ENCODE results near the gene CCDC141. TPM values are rescaled to one million over a fixed set of nuclear protein-coding genes. Genes with fewer than 3 reads are reported as not detected.

Gene CCDC141
- total RNA-seq, 1 experiment from 2014 or later, result 11.5 TPM

DNA sequence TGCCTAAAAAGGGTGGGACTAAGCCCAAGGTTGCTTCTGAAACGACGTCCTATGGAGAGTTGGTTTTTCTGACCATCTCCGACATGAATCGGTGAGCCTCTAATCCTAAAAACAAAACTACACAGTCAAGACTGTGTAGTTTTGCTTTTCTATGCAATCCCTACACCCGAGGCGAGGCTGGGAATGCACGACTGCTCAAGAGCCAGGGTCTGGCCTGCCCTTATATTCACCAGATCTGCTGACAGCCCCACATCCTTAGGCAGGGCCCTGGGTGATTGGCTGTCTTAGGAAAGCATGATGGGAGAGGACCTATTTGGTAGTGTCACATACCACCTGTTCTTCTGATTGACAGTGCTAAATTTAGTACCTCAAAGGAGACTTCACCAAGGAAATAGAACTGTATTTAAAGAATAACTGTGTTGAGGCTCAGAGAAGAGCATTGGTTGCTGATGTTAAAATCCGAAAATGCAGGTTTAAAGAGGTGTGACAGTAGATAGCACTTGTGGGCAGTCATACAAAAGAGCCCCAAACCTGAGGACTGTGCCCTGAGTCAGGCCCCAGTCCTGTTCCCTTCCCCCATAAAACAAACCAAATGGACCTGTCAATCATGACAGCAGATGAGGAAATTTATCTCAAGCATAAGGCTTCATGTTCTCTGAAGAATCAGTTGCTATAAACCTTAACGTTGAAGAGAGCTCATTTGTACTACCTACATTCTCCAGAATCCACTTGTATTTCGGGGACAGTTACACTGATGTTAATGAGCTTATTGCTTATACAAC lies 242.5 kb downstream of the CCDC141 start, which contains the start of gene TTN:
TSS of gene TTN (minus strand) at position 197 of the 782 bp plus-strand sequence. CDS start 2,781 bp downstream, outside the sequence.
- no peaks in the 10 kb centered on the region for H3K36me3 ChIP-seq (ENCODE audit: control insufficient read depth, insufficient read depth, low read length)
- H3K4me3 ChIP-seq (ENCODE audit: low read depth, low read length), result no peak within 1 kb of the TSS
- no peak for DNase-seq
- intact Hi-C loops (cut with micrococcal nuclease; ENCODE audit: unreplicated experiment), result no loop called here
- H3K4me3 Mint-ChIP-seq (ENCODE audit: unreplicated experiment), result no peak within 1 kb of the TSS
- no peaks in the 10 kb centered on the region for H3K27me3 ChIP-seq (replicated peaks; ENCODE audit: control insufficient read depth, insufficient read depth, low read length)
- H3K27ac Mint-ChIP-seq (ENCODE audit: unreplicated experiment), result no peak within 1 kb of the TSS
- H3K9me3 ChIP-seq, result no peaks in the 10 kb centered on the region
- POLR2A ChIA-PET, result no interaction called here
- no peaks in the 10 kb centered on the region for H3K27me3 Mint-ChIP-seq (ENCODE audit: insufficient read depth, unreplicated experiment)
- no peaks in the 10 kb centered on the region for H3K36me3 Mint-ChIP-seq (ENCODE audit: insufficient read depth, unreplicated experiment)
- no peaks in the 10 kb centered on the region for H3K4me1 ChIP-seq
- no peaks in the 10 kb centered on the region for H3K9me3 Mint-ChIP-seq (ENCODE audit: unreplicated experiment)
- TF ChIP-seq CTCF (IDR thresholded peaks at IDR 0.05; ENCODE audit: insufficient read depth in 1 of 2, low read depth in 1 of 2, low read length in 1 of 2, severe bottlenecking in 1 of 2, unreplicated experiment in 1 of 2), result no peak
- H3K4me1 Mint-ChIP-seq (ENCODE audit: low read depth, unreplicated experiment), result no peaks in the 10 kb centered on the region
- CTCF ChIA-PET, result no interaction called here
- BruUV-seq (replicated peaks), result no TSS peak

DNA sequence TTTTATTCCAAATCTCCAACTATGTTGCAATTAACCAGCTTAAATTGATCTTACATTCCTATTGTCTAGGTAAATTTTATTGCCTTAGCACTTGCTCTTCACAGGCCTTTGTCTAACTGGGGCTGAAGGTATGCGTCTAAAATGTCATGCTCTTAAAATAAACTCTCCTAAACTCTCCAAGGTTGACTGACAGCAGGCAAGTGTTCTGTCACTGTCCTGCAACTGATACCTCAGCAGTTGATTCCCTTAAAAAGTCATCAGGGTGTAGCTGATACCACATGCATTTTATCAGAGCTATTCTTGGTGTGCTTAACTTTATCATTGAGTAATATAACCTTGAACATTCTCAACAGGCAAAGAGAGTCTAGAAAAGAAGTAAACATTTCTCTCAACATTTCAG lies 243.4 kb downstream of the CCDC141 start:
- intact Hi-C loops (cut with micrococcal nuclease; ENCODE audit: unreplicated experiment), result no loop called here
- Mint-ChIP-seq H3K9me3 (ENCODE audit: unreplicated experiment) (no peaks in the 10 kb centered on the region), H3K4me3 (ENCODE audit: unreplicated experiment) (no peak overlapping the region), H3K27ac (ENCODE audit: unreplicated experiment) (no peak overlapping the region), H3K4me1 (ENCODE audit: low read depth, unreplicated experiment) (no peaks in the 10 kb centered on the region), H3K27me3 (ENCODE audit: insufficient read depth, unreplicated experiment) (no peaks in the 10 kb centered on the region), H3K36me3 (ENCODE audit: insufficient read depth, unreplicated experiment) (no peaks in the 10 kb centered on the region)
- Histone ChIP-seq H3K9me3 (no peaks in the 10 kb centered on the region), H3K36me3 (ENCODE audit: control insufficient read depth, insufficient read depth, low read length) (no peaks in the 10 kb centered on the region), H3K27me3 (replicated peaks; ENCODE audit: control insufficient read depth, insufficient read depth, low read length) (no peaks in the 10 kb centered on the region), H3K4me1 (no peaks in the 10 kb centered on the region), H3K4me3 (ENCODE audit: low read depth, low read length) (no peak overlapping the region)
- CTCF ChIA-PET, result no interaction called here
- no TSS peak for BruUV-seq (replicated peaks)
- TF ChIP-seq CTCF (IDR thresholded peaks at IDR 0.05; ENCODE audit: insufficient read depth in 1 of 2, low read depth in 1 of 2, low read length in 1 of 2, severe bottlenecking in 1 of 2, unreplicated experiment in 1 of 2), result no peak
- no peak for DNase-seq
- POLR2A ChIA-PET, result interaction anchor here (0.6 kb wide), 1 partner anchor 28 kb away, joined by 6 read pairs; no protein-coding TSS in a partner anchor

DNA sequence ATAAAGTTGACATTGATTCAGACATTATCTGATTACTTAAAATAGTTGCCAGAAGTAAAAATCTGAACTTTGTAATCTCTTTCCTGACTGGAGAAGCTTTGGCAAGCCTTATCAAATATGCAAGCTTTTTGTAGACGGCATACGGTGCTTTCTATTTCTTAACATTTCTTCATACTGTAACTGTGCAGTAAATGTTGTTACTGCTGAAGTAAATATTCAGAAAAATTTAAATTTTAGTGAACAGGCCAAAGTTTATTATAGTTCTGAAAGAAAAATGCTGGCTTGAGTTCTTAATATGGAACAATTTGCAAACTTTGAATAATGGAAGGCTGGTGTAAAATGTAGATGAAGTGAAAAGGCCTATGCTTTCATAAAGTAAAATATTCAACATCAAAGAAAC lies 244.5 kb downstream of the CCDC141 start:
- Mint-ChIP-seq H3K27me3 (ENCODE audit: insufficient read depth, unreplicated experiment) (no peaks in the 10 kb centered on the region), H3K9me3 (ENCODE audit: unreplicated experiment) (no peaks in the 10 kb centered on the region), H3K4me1 (ENCODE audit: low read depth, unreplicated experiment) (no peaks in the 10 kb centered on the region), H3K27ac (ENCODE audit: unreplicated experiment) (no peak overlapping the region), H3K4me3 (ENCODE audit: unreplicated experiment) (no peak overlapping the region), H3K36me3 (ENCODE audit: insufficient read depth, unreplicated experiment) (no peaks in the 10 kb centered on the region)
- ChIA-PET POLR2A (no interaction called here), CTCF (no interaction called here)
- no peak for TF ChIP-seq CTCF (IDR thresholded peaks at IDR 0.05; ENCODE audit: insufficient read depth in 1 of 2, low read depth in 1 of 2, low read length in 1 of 2, severe bottlenecking in 1 of 2, unreplicated experiment in 1 of 2)
- no TSS peak for BruUV-seq (replicated peaks)
- no peak overlapping the region for H3K4me3 ChIP-seq (ENCODE audit: low read depth, low read length)
- H3K4me1 ChIP-seq, result no peaks in the 10 kb centered on the region
- H3K36me3 ChIP-seq (ENCODE audit: control insufficient read depth, insufficient read depth, low read length), result no peaks in the 10 kb centered on the region
- DNase-seq, result no peak
- intact Hi-C loops (cut with micrococcal nuclease; ENCODE audit: unreplicated experiment), result no loop called here
- no peaks in the 10 kb centered on the region for H3K27me3 ChIP-seq (replicated peaks; ENCODE audit: control insufficient read depth, insufficient read depth, low read length)
- H3K9me3 ChIP-seq, result no peaks in the 10 kb centered on the region

Measured in Caco-2 (cell line).